Lung (tissue), 12 donors: Measurements from ENCODE around the gene DYRK4. TPM values are rescaled to one million over a fixed set of nuclear protein-coding genes. Genes with fewer than 3 reads are reported as not detected.

Source experiments
- ATAC-seq: fragments of 200-7000 bp; cut with Tn5 transposase; one replicate; pipeline ENCODE4 v1.9.1; 2020; ENCODE audit warnings: moderate number of reproducible peaks; ENCODE audit not compliant: insufficient read depth, low FRiP score
- DNase-seq, 3 donors: peaks; one replicate each; pipeline ENCODE4 v3.0.0-alpha.2; 2013 to 2017
- H3K27ac ChIP-seq, 2 donors: one replicate each; pipeline ENCODE4 v1.5.1; 2013; ENCODE audit warnings: mild to moderate bottlenecking in 2 of 2, moderate library complexity in 2 of 2, control low read depth in 1 of 2, inconsistent platforms in 1 of 2, low read depth in 1 of 2, low read length in 1 of 2
- H3K27me3 ChIP-seq, 3 donors: one replicate each; pipeline ENCODE4 v1.5.1; 2013; ENCODE audit warnings: low read length in 2 of 3; ENCODE audit not compliant: control insufficient read depth in 3 of 3, insufficient read depth in 3 of 3
- H3K36me3 ChIP-seq, 4 donors: one replicate each; pipeline ENCODE4 v1.5.1; 2013; ENCODE audit warnings: low read length in 4 of 4, mild to moderate bottlenecking in 1 of 4, moderate library complexity in 1 of 4; ENCODE audit not compliant: control insufficient read depth in 4 of 4, insufficient read depth in 4 of 4
- H3K4me1 ChIP-seq, 5 donors: one replicate each; pipeline ENCODE4 v1.5.1; 2013; ENCODE audit warnings: low read length in 5 of 5, mild to moderate bottlenecking in 2 of 5, moderate library complexity in 1 of 5; ENCODE audit not compliant: control insufficient read depth in 5 of 5, insufficient read depth in 5 of 5
- H3K4me3 ChIP-seq: one replicate; pipeline ENCODE4 v1.5.1; 2013; ENCODE audit warnings: mild to moderate bottlenecking, control low read depth, moderate library complexity
- H3K9ac ChIP-seq, 2 donors: one replicate each; pipeline ENCODE4 v1.5.1; 2013; ENCODE audit warnings: low read length in 2 of 2, control low read depth in 1 of 2; ENCODE audit not compliant: insufficient read depth in 1 of 2
- H3K9me3 ChIP-seq, 4 donors: one replicate each; pipeline ENCODE4 v1.5.1; 2013; ENCODE audit warnings: low read length in 3 of 4, mild to moderate bottlenecking in 1 of 4, moderate library complexity in 1 of 4; ENCODE audit not compliant: control insufficient read depth in 4 of 4, insufficient read depth in 3 of 4
- CTCF ChIP-seq: IDR thresholded peaks from 2 replicates; pipeline ENCODE4 v1.5.1; 2012; ENCODE audit warnings: mild to moderate bottlenecking; ENCODE audit errors: control extremely low read depth, extremely low read depth
- WGBS, 2 donors: extraction: QIAGEN DNeasy Blood & Tissue Kit; methylation state at CpG; one replicate each; pipeline ENCODE4 v1.1.7; 2013; 5-methylcytosine and 5-hydroxymethylcytosine counted together
- polyA plus RNA-seq, 2 donors: library from polyadenylated mRNA; stranded (reverse); fragments of 200-250 nt; gene quantifications; one replicate each; pipeline ENCODE4 v1.2.1, GENCODE V29; 2013
- total RNA-seq, 2 donors: library from RNA; depleted of rRNA in 1 of 2; stranded (reverse); fragments of >200 nt in 1 of 2; gene quantifications; one replicate each; pipeline ENCODE4 v1.2.1, GENCODE V29; 2014 to 2021
- donor health status: control.
- donor health status: control.
- donor health status: Bipolar disorder and iron deficiency.
- donor health status: healthy.
- donor health status: DM: yes; HTN: yes; CAD: no.

Gene DYRK4
- total and polyA plus RNA-seq, 4 donors: 27.8 to 80.2 (median 31.3) TPM

GRCh38 chr12:4535092-4535491 lies 26.9 kb upstream of the DYRK4 start:
- H3K9ac ChIP-seq: no peak overlapping the region
- ATAC-seq (no peak), DNase-seq (no peak)
- H3K36me3 ChIP-seq: peaks cover 0 to 10% (median 6%) of the 10 kb centered on the region in 4 donors
- no peaks in the 10 kb centered on the region for H3K27me3 ChIP-seq
- no peaks in the 10 kb centered on the region for H3K9me3 ChIP-seq
- H3K4me3 ChIP-seq: no peak overlapping the region
- 93 to 94% methylated on average over 4 of the region's 4 CpGs for WGBS, 2 donors
- no peak for TF ChIP-seq CTCF
- no peak overlapping the region for H3K27ac ChIP-seq
- peaks cover 0 to 20% (median 11%) of the 10 kb centered on the region in 5 donors for H3K4me1 ChIP-seq

DNA sequence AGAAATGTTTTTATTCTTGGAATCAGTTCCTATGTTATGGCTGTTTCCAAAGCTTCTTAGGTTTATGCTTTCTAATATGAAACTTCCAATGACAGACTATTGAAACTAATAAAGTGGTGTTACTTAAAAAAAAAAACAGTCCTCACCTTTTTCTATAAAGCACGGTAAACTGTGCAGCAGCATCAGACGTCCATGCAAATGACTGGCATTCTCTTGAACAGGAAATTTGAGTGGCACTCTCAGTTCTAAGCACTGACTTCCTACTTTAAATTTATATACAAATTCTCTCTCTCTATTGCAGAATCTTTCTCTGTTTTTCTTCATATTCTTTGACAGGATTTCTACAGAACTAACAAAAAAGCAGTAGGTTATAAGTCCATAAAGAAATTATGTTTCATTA lies 26.1 kb upstream of the DYRK4 start:
- Histone ChIP-seq H3K9me3 (no peaks in the 10 kb centered on the region), H3K9ac (no peak overlapping the region), H3K4me1 (peaks cover 0 to 23% (median 11%) of the 10 kb centered on the region in 5 donors), H3K4me3 (no peak overlapping the region), H3K27ac (no peak overlapping the region), H3K27me3 (no peaks in the 10 kb centered on the region), H3K36me3 (peaks cover 0 to 8% (median 6%) of the 10 kb centered on the region in 4 donors)
- ATAC-seq (no peak), DNase-seq (no peak)
- 65 to 76% methylated on average over 2 of the region's 2 CpGs for WGBS, 2 donors
- TF ChIP-seq CTCF: no peak

DNA sequence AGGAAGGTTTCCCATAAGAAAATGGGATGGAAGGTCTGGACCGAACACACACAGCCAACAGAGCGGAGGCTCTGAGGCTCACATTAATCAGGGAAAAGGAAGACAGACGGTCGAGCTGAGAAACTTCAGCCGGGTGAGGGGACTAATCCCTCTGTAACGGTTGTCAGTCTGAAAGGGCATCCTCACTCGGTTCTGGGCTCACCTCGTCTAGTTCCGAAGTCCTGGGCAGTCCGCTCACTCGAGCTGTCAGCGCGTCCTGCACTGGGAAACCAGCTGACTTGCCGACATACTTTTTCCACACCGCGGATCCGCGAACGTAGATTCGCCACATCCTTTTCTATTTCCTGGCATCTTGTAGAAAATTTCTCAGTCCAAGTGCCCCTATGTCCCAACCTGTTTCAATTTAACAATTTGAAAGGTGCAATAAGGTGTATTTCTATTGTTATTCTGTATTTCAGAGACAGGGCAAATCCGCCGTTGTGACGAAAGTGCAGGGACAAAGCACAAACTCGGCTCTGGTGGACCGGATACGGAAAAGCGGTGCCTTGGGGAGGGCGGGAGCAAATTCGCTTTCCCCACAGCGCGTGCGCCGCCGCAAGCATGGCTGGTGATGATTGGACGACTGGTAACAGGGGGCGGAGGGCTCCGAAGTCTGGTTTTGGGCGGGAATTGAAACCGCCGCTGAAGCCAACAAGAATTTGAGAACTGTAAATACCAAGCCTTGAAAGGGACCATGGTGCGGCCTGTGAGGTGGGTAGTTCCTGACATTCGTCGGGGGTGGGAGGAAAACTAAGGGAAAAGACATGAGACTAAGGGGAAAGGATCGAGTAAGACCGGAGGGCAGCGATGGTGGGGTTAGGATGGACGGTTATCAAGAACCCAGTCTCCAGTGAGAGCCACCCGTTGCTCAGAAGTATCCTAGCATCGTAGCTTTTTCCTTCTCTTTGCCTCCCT lies 23.5 kb upstream of the DYRK4 start, which contains the start of gene RAD51AP1:
Gene RAD51AP1 (plus strand): TSS at position 684 of the 954 bp plus-strand sequence. CDS start 50 bp downstream, at position 734.
- H3K9me3 ChIP-seq: no peaks in the 10 kb centered on the region
- H3K4me1 ChIP-seq: peaks cover 0 to 23% (median 11%) of the 10 kb centered on the region in 5 donors
- peak; percentile 97 to 99 (median 98) for DNase-seq
- no peak for TF ChIP-seq CTCF
- H3K27me3 ChIP-seq: no peaks in the 10 kb centered on the region
- H3K36me3 ChIP-seq: peaks cover 0 to 2% (median under 1%) of the 10 kb centered on the region in 4 donors
- peak within 1 kb of the TSS; percentile 92 to 93 for H3K27ac ChIP-seq
- peak; percentile 99 for ATAC-seq
- peak within 1 kb of the TSS; percentile 86 for H3K4me3 ChIP-seq
- peak within 1 kb of the TSS; percentile 37 to 96 for H3K9ac ChIP-seq
- 0 to 1% methylated on average over 49 of the region's 49 CpGs for WGBS, 2 donors
